ENCODE results near the gene SPHK2.
"Not testable (repeated sequence)": the region's sequence is repeated elsewhere in the genome, so short reads cannot be mapped to it uniquely, and the experiment has no call there.

Gene SPHK2

GRCh38 chr19:48624791-48625723, 5.8 kb downstream of the SPHK2 start:
- DNase-seq: no peak

- no peak for DNase-seq
These were observed 6.6 kb downstream of the SPHK2 start for GRCh38 chr19:48625891-48626327.

GRCh38 chr19:48627201-48627864, 8.0 kb downstream of the SPHK2 start:
- DNase-seq: no peak

GRCh38 chr19:48627865-48628314, 8.6 kb downstream of the SPHK2 start:
- DNase-seq: no peak

- DNase-seq: no peak
These were observed 9.4 kb downstream of the SPHK2 start for GRCh38 chr19:48628486-48629296.

GRCh38 chr19:48629297-48629598, 9.9 kb downstream of the SPHK2 start:
- DNase-seq: no peak

- DNase-seq: peak in 1 of 3 donors; percentile 32
These were observed 10.4 kb downstream of the SPHK2 start for GRCh38 chr19:48629599-48630295.

GRCh38 chr19:48630296-48631063, 11.2 kb downstream of the SPHK2 start:
- DNase-seq: peak in 1 of 3 donors; percentile 37

GRCh38 chr19:48631225-48631624, 11.9 kb downstream of the SPHK2 start:
- no peak for DNase-seq

GRCh38 chr19:48632286-48632685, 13.0 kb downstream of the SPHK2 start:
- not testable (repeated sequence) for DNase-seq

- peak; percentile 49 to 50 (median 50) for DNase-seq
These were observed 13.4 kb downstream of the SPHK2 start for GRCh38 chr19:48632692-48633147.

GRCh38 chr19:48633148-48634035, 14.1 kb downstream of the SPHK2 start:
- peak in 1 of 3 donors; percentile 37 for DNase-seq

- no peak for DNase-seq
These were observed 14.7 kb downstream of the SPHK2 start for GRCh38 chr19:48634036-48634342.

GRCh38 chr19:48634424-48635262, 15.3 kb downstream of the SPHK2 start:
- peak; percentile 84 to 94 (median 86) for DNase-seq

GRCh38 chr19:48635263-48635965, 16.1 kb downstream of the SPHK2 start:
- DNase-seq: peak; percentile 65 to 92 (median 74)

- peak in 1 of 3 donors; percentile 71 for DNase-seq
These were observed 16.9 kb downstream of the SPHK2 start for GRCh38 chr19:48635966-48636858.

- peak; percentile 46 to 62 (median 50) for DNase-seq
These were observed 17.6 kb downstream of the SPHK2 start, which contains the start of gene DBP for GRCh38 chr19:48636859-48637448. TSS of gene DBP (minus strand) at chr19:48637379. CDS start at chr19:48636994, 385 bp downstream.
